Ovary (tissue), 9 donors: ENCODE data around the gene CYTIP. TPM values are rescaled to one million over a fixed set of nuclear protein-coding genes. Genes with fewer than 3 reads are reported as not detected.
"Not testable (repeated sequence)": the region's sequence is repeated elsewhere in the genome, so short reads cannot be mapped to it uniquely, and the experiment has no call there.

Experiments
- DNase-seq, 5 donors: peaks; one replicate each; pipeline ENCODE4 v3.0.0-alpha.2; 2019 to 2020
- H3K27ac ChIP-seq, 2 donors: fragments of 200-600 bp; one replicate each; pipeline versions ENCODE4 v1.5.1 to v1.8.0; 2019 to 2022
- H3K27me3 ChIP-seq: fragments of 200-600 bp; one replicate; pipeline ENCODE4 v1.8.0; 2022
- H3K36me3 ChIP-seq: fragments of 200-600 bp; sonication (generic); one replicate; pipeline ENCODE4 v1.5.1; 2019
- H3K4me1 ChIP-seq: one replicate; pipeline ENCODE4 v1.8.1; 2013; ENCODE audit warnings: mild to moderate bottlenecking, moderate library complexity; ENCODE audit not compliant: insufficient read depth
- H3K4me3 ChIP-seq: fragments of 200-600 bp; sonication (generic); one replicate; pipeline ENCODE4 v1.5.1; 2017
- H3K9me3 ChIP-seq, 2 donors: fragments of 200-600 bp in 1 of 2; sonication (generic) in 1 of 2; one replicate each; pipeline versions ENCODE4 v1.5.1 to v1.8.1; 2013 to 2019; ENCODE audit warnings: mild to moderate bottlenecking in 1 of 2, moderate library complexity in 1 of 2
- CTCF ChIP-seq, 3 donors: fragments of 450-650 bp in 2 of 3; fragments of 200-600 bp in 1 of 3; IDR thresholded peaks; one replicate each; pipeline versions ENCODE4 v1.5.1 to v1.8.0; 2016 to 2022; ENCODE audit warnings: antibody characterized with exemption in 3 of 3, mild to moderate bottlenecking in 1 of 3
- EP300 ChIP-seq: sonication (generic); formaldehyde crosslinking; IDR thresholded peaks from one replicate; pipeline ENCODE4 v1.6.1; 2017; ENCODE audit warnings: antibody characterized with exemption
- POLR2A ChIP-seq: fragments of 450-650 bp; IDR thresholded peaks from one replicate; pipeline ENCODE4 v1.6.1; 2017; ENCODE audit warnings: antibody characterized with exemption, mild to moderate bottlenecking, moderate library complexity
- WGBS, 3 donors: extraction: QIAGEN DNeasy Blood & Tissue Kit in 1 of 3; methylation state at CpG; one replicate each; pipeline versions ENCODE4 v1.1.5 to v1.1.7; 2013 to 2017; 5-methylcytosine and 5-hydroxymethylcytosine counted together
- intact Hi-C, 4 donors: fragments of 100-400 bp; cut with DNase I; formaldehyde crosslinking; loops; one replicate each; pipeline versions ENCODE4 v1.11.0 to v1.15.1; 2022 to 2023
- polyA plus RNA-seq, 2 donors: library from polyadenylated mRNA; stranded (reverse); fragments of 200-250 nt in 1 of 2; fragments of 350-450 nt in 1 of 2; fragmentation: Illumina TruSeq in 1 of 2; extraction: RNeasy Lipid Tissue Mini Kit (QIAGEN cat#74804) in 1 of 2; gene quantifications; one replicate each; pipeline ENCODE4 v1.2.3, GENCODE V29; 2013 to 2014
- total RNA-seq, 7 donors: library from RNA; depleted of rRNA in 2 of 7; stranded (reverse); fragments of >200 nt in 2 of 7; fragmentation: NEBNext Ultra II Directional in 3 of 7; extraction: Animal tissue kit (Norgen Biotek cat#: 25700) in 3 of 7; gene quantifications; one replicate each; pipeline versions ENCODE4 v1.1.0 to v1.2.4, GENCODE V29; 2016 to 2023
- donor health status: DM: no; HTN: no; CAD: no; lungs with moderate emphysema.
- donor health status: DM: no; HTN: no; CAD: no.
- donor health status: Bipolar disorder and iron deficiency.
- donor health status: DM: yes; HTN: yes; CAD: no.
- donor health status: DM: no; HTN: no; CAD: no.
- donor health status: DM: yes; HTN: yes; CAD: no.

Gene CYTIP
- total and polyA plus RNA-seq, 9 donors = 0.66 to 6.1 (median 2.7) TPM

- WGBS, 3 donors = 45 to 55% (median 55%) methylated on average over 3 of the region's 3 CpGs
- DNase-seq = no peak
- no peak overlapping the region for H3K27ac ChIP-seq
- intact Hi-C loops = no loop called here
- no peaks in the 10 kb centered on the region for H3K4me1 ChIP-seq
- H3K36me3 ChIP-seq = no peaks in the 10 kb centered on the region
- no peaks in the 10 kb centered on the region for H3K27me3 ChIP-seq
- no peak overlapping the region for H3K4me3 ChIP-seq
- H3K9me3 ChIP-seq = no peaks in the 10 kb centered on the region
- no peak for TF ChIP-seq CTCF (IDR thresholded peaks at IDR 0.05)
- no peak for TF ChIP-seq POLR2A
- TF ChIP-seq EP300 = no peak
These were observed 67.8 kb downstream of the CYTIP start for GRCh38 chr2:157376041-157376440.

- no peak for DNase-seq
- H3K27ac ChIP-seq = no peak overlapping the region
- WGBS, 3 donors = 93 to 96% (median 94%) methylated on average over 1 of the region's 1 CpG
- no peaks in the 10 kb centered on the region for H3K27me3 ChIP-seq
- H3K36me3 ChIP-seq = no peaks in the 10 kb centered on the region
- intact Hi-C loops = no loop called here
- H3K4me1 ChIP-seq = no peaks in the 10 kb centered on the region
- TF ChIP-seq POLR2A (no peak), CTCF (IDR thresholded peaks at IDR 0.05) (no peak), EP300 (no peak)
- no peak overlapping the region for H3K4me3 ChIP-seq
- no peaks in the 10 kb centered on the region for H3K9me3 ChIP-seq
These were observed 68.5 kb downstream of the CYTIP start for GRCh38 chr2:157375384-157375783.

GRCh38 chr2:157368508-157368907 is 75.4 kb downstream of the CYTIP start:
- H3K9me3 ChIP-seq, intact Hi-C loops, H3K4me1 ChIP-seq, H3K4me3 ChIP-seq, H3K27me3 ChIP-seq, H3K27ac ChIP-seq, DNase-seq, H3K36me3 ChIP-seq: not testable (repeated sequence)
- WGBS, 3 donors = 94 to 97% (median 96%) methylated on average over 16 to 19 of the region's 25 CpGs

GRCh38 chr2:157367704-157368103 is 76.2 kb downstream of the CYTIP start:
- 45 to 54% (median 52%) methylated on average over 1 of the region's 1 CpG for WGBS, 3 donors
- intact Hi-C loops = no loop called here

More at GRCh38 chr2:157367704-157368103, 76.2 kb downstream of the CYTIP start:
- DNase-seq = no peak
- no peaks in the 10 kb centered on the region for H3K27me3 ChIP-seq
- no peak overlapping the region for H3K4me3 ChIP-seq
- no peak overlapping the region for H3K27ac ChIP-seq
- H3K36me3 ChIP-seq = no peaks in the 10 kb centered on the region
- no peak for TF ChIP-seq CTCF (IDR thresholded peaks at IDR 0.05)
- TF ChIP-seq POLR2A = no peak
- TF ChIP-seq EP300 = no peak
- no peaks in the 10 kb centered on the region for H3K9me3 ChIP-seq
- H3K4me1 ChIP-seq = no peaks in the 10 kb centered on the region

Other genes starting within 250 kb of the CYTIP start
- under 1 TPM in 3 of 7 donors, not detected in 4; 0.12 to 0.80 (median 0.15) TPM for gene GALNT5, start 186.4 kb downstream of the CYTIP start, total RNA-seq
- under 1 TPM; 0.05 to 0.22 TPM for gene GALNT5, start 186.4 kb downstream of the CYTIP start, polyA plus RNA-seq
- under 1 TPM in 2 of 7 donors, not detected in 5; 0.12 to 0.40 TPM for gene ERMN, start 118.3 kb downstream of the CYTIP start, total RNA-seq
- under 1 TPM; 0.08 to 0.38 TPM for gene ERMN, start 118.3 kb downstream of the CYTIP start, polyA plus RNA-seq
- 1 to 10 TPM in 6 of 7 donors, under 1 TPM in 1; 0.45 to 8.7 (median 2.2) TPM for gene ACVR1C, start 184.8 kb upstream of the CYTIP start, total RNA-seq
- 1 to 10 TPM in 1 of 2 donors, under 1 TPM in 1; 0.68 to 1.8 TPM for gene ACVR1C, start 184.8 kb upstream of the CYTIP start, polyA plus RNA-seq